BLaER1 treated with 17β-estradiol and CSF1 and Interleukin-3, amounts not matched to agents 10 nM and 100 nM (cell line): ENCODE measurements around the gene FITM1.

ENCODE experiments used
- H3K27ac ChIP-seq, 11 experiments: shearing (Covaris generic); formaldehyde crosslinking; 2 replicates each; pipeline ENCODE4 v1.8.1; 2022
- H3K27me3 ChIP-seq, 11 experiments: shearing (Covaris generic); formaldehyde crosslinking; 2 replicates each; pipeline ENCODE4 v1.8.1; 2022
- H3K36me3 ChIP-seq, 11 experiments: shearing (Covaris generic); formaldehyde crosslinking; 2 replicates each; pipeline ENCODE4 v1.8.1; 2022
- H3K4me1 ChIP-seq, 10 experiments: shearing (Covaris generic); formaldehyde crosslinking; 2 replicates each; pipeline ENCODE4 v1.8.1; 2022
- H3K4me2 ChIP-seq, 11 experiments: shearing (Covaris generic); formaldehyde crosslinking; 2 replicates each; pipeline ENCODE4 v1.8.1; 2022
- H3K4me3 ChIP-seq, 10 experiments: shearing (Covaris generic); formaldehyde crosslinking; 2 replicates each; pipeline ENCODE4 v1.8.1; 2022
- H3K9ac ChIP-seq, 11 experiments: shearing (Covaris generic); formaldehyde crosslinking; 2 replicates each; pipeline ENCODE4 v1.8.1; 2022
- H3K9me3 ChIP-seq, 11 experiments: shearing (Covaris generic); formaldehyde crosslinking; replicated peaks in 1 of 11; 2 replicates each; pipeline ENCODE4 v1.8.1; 2022
- H4K20me1 ChIP-seq, 11 experiments: shearing (Covaris generic); formaldehyde crosslinking; 2 replicates each; pipeline ENCODE4 v1.8.1; 2022
- Cebpa-rat ChIP-seq, 11 experiments: shearing (Covaris generic); IDR thresholded peaks; 2 replicates each; pipeline ENCODE4 v1.8.1; 2022

Gene FITM1

GRCh38 chr14:24117179-24117578 is 13.3 kb upstream of the FITM1 start:
- Histone ChIP-seq H3K4me2 (peak overlapping the region in 7 of 11 experiments; percentile 6 to 99 (median 97); a peak in 7 of 22 replicates), H3K9me3 (no peaks in the 10 kb centered on the region), H3K9ac (peak overlapping the region in 3 of 11 experiments; percentile 20 to 96 (median 85); a peak in 2 of 22 replicates), H3K4me1 (peaks cover 14 to 27% (median 24%) of the 10 kb centered on the region in 10 experiments), H3K4me3 (no peak overlapping the region), H3K27ac (no peak overlapping the region), H4K20me1 (peaks cover 0 to 8% (median 0%) of the 10 kb centered on the region in 11 experiments; a peak in 3 of 22 replicates), H3K36me3 (peaks cover 54 to 61% (median 56%) of the 10 kb centered on the region in 11 experiments), H3K27me3 (no peaks in the 10 kb centered on the region)
- no peak for TF ChIP-seq Cebpa-rat (IDR thresholded peaks at IDR 0.05)

- H3K4me3 ChIP-seq: no peak overlapping the region
- peaks cover 14 to 22% (median 20%) of the 10 kb centered on the region in 10 experiments for H3K4me1 ChIP-seq
- H3K9ac ChIP-seq: no peak overlapping the region
- H3K27ac ChIP-seq: no peak overlapping the region
- peaks cover 0 to 8% (median 0%) of the 10 kb centered on the region in 11 experiments; a peak in 3 of 22 replicates for H4K20me1 ChIP-seq
- TF ChIP-seq Cebpa-rat (IDR thresholded peaks at IDR 0.05): no peak
- H3K4me2 ChIP-seq: no peak overlapping the region
- no peaks in the 10 kb centered on the region for H3K9me3 ChIP-seq
- H3K27me3 ChIP-seq: no peaks in the 10 kb centered on the region
- H3K36me3 ChIP-seq: peaks cover 76 to 86% (median 81%) of the 10 kb centered on the region in 11 experiments
Observed at GRCh38 chr14:24119691-24120090, 10.8 kb upstream of the FITM1 start.

DNA sequence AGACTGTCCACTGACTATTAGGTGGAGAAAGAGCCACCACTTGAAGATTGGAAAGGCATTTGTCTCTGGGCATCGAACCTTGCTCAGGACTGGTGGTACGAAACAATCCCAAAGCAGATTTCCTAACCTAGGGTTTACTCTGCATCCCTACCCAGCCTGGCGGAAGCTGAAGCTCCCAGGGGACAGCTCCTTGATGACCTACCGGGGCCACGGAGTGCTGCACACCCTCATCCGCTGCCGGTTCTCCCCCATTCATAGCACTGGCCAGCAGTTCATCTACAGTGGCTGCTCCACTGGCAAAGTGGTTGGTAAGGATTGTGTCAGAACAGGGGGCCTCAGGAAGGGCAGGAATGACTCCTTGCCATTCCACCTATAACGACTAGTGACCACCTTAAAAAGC is 9.2 kb upstream of the FITM1 start:
- TF ChIP-seq Cebpa-rat (IDR thresholded peaks at IDR 0.05): no peak
- no peak overlapping the region for H3K27ac ChIP-seq
- no peaks in the 10 kb centered on the region for H3K9me3 ChIP-seq
- peaks cover 10 to 19% (median 16%) of the 10 kb centered on the region in 10 experiments for H3K4me1 ChIP-seq
- peaks cover 76 to 89% (median 83%) of the 10 kb centered on the region in 11 experiments for H3K36me3 ChIP-seq
- no peaks in the 10 kb centered on the region for H3K27me3 ChIP-seq
- no peak overlapping the region for H3K4me2 ChIP-seq
- H3K4me3 ChIP-seq: no peak overlapping the region
- no peak overlapping the region; a peak in 1 of 22 replicates for H3K9ac ChIP-seq
- H4K20me1 ChIP-seq: peaks cover 0 to 6% (median 0%) of the 10 kb centered on the region in 11 experiments; a peak in 3 of 22 replicates

DNA sequence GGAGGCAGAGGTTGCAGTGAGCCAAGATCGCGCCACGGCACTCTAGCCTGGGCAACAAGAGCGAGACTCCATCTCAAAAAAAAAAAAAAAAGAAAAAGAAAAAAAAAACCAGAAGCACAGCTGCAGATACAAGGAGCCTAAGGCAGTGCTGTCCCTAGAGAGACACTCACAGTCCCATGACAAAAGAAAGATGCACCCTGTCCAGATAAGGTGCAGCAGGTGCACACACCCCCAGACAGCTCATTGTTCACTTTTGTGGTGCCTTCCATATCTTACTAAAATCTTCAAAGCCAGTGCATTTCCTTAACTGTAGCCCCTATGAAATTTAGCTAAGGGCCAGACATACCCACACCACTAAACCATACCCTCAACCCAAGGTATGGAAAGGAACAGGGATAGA is 8.0 kb upstream of the FITM1 start:
- Histone ChIP-seq H3K4me2 (no peak overlapping the region), H3K36me3 (peaks cover 65 to 78% (median 75%) of the 10 kb centered on the region in 11 experiments), H3K9ac (no peak overlapping the region), H3K4me3 (no peak overlapping the region), H3K9me3 (no peaks in the 10 kb centered on the region), H3K27ac (no peak overlapping the region), H4K20me1 (no peaks in the 10 kb centered on the region; a peak in 1 of 22 replicates), H3K27me3 (no peaks in the 10 kb centered on the region), H3K4me1 (peaks cover 2 to 19% (median 13%) of the 10 kb centered on the region in 10 experiments; a peak in 17 of 20 replicates)
- TF ChIP-seq Cebpa-rat (IDR thresholded peaks at IDR 0.05): no peak

- Histone ChIP-seq H3K9me3 (no peaks in the 10 kb centered on the region), H3K4me2 (no peak overlapping the region), H3K27ac (no peak overlapping the region), H3K4me3 (no peak overlapping the region), H3K27me3 (no peaks in the 10 kb centered on the region), H4K20me1 (no peaks in the 10 kb centered on the region), H3K9ac (no peak overlapping the region), H3K4me1 (peaks cover 0 to 24% (median 18%) of the 10 kb centered on the region in 10 experiments; a peak in 14 of 20 replicates), H3K36me3 (peaks cover 60 to 73% (median 70%) of the 10 kb centered on the region in 11 experiments)
- TF ChIP-seq Cebpa-rat (IDR thresholded peaks at IDR 0.05): no peak
Observed at GRCh38 chr14:24122898-24123297, 7.6 kb upstream of the FITM1 start.

DNA sequence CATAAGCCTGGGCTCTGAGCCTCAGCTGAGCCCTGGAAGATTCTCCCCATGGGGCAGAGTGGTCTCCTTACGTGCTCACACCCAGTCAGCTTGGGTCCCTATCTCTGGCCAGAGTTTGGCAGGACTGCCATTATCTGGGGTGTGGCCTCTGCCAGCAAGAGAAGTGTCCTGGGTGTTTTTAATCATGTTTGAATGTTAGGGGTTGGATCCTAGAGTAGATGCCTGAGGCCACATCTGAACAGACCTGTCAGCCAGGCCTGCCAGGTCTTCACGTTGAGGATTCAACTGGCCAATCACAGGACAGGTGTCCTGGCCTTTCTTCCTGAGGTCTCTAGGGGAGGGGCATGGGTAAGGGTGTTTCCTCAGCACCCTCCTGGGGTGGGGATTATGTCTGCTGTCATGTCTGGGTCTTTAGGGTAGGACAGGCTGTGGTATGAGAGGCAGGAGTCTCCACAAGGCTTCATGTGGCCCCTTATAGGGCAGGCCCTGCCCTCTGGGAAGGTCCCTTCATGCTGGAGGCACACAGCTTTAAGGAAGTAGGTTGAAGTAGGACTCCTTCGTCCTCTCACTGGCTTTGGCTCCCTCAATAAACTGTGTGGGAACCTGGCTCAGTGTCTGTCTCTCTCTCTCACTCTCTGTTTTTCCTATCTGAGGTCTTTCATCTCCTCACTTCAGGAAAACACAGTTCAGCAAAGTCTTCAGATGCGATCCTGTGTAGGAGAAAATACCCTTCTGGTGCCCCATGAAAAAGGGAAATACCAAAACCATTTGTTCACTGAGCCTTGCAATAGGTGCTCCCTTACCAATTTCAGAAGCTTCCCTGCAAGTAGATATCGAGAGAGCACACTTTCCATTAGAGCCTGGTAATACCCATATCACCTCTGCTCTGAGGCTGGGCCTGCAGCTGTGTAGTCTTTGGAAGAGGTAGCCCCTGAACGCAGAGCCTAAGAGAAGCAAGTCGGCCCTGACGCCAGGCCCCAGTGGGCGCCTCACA is 6.7 kb upstream of the FITM1 start:
- no peak for TF ChIP-seq Cebpa-rat (IDR thresholded peaks at IDR 0.05)
- no peaks in the 10 kb centered on the region for H3K9me3 ChIP-seq
- no peak overlapping the region; a peak in 1 of 22 replicates for H3K9ac ChIP-seq
- no peak overlapping the region for H3K4me3 ChIP-seq
- H3K4me2 ChIP-seq: no peak overlapping the region
- peaks cover 0 to 31% (median 22%) of the 10 kb centered on the region in 10 experiments; a peak in 14 of 20 replicates for H3K4me1 ChIP-seq
- H3K27me3 ChIP-seq: no peaks in the 10 kb centered on the region
- H3K36me3 ChIP-seq: peaks cover 52 to 65% (median 62%) of the 10 kb centered on the region in 11 experiments
- no peaks in the 10 kb centered on the region for H4K20me1 ChIP-seq
- no peak overlapping the region for H3K27ac ChIP-seq

- Histone ChIP-seq H3K27me3 (no peaks in the 10 kb centered on the region), H4K20me1 (no peaks in the 10 kb centered on the region; a peak in 1 of 22 replicates), H3K4me2 (peak overlapping the region in 6 of 11 experiments; percentile 16 to 62 (median 52); a peak in 10 of 22 replicates), H3K4me3 (no peak overlapping the region), H3K36me3 (peaks cover 20 to 32% (median 30%) of the 10 kb centered on the region in 11 experiments), H3K9me3 (no peaks in the 10 kb centered on the region), H3K9ac (no peak overlapping the region), H3K27ac (no peak overlapping the region), H3K4me1 (peaks cover 8 to 40% (median 29%) of the 10 kb centered on the region in 10 experiments; a peak in 18 of 20 replicates)
- TF ChIP-seq Cebpa-rat (IDR thresholded peaks at IDR 0.05): no peak
Observed at GRCh38 chr14:24126939-24127338, 3.5 kb upstream of the FITM1 start.

- H3K4me3 ChIP-seq: no peak overlapping the region
- peak overlapping the region in 8 of 11 experiments; percentile 16 to 62 (median 50); a peak in 15 of 22 replicates for H3K4me2 ChIP-seq
Observed at GRCh38 chr14:24127673-24128072, 2.8 kb upstream of the FITM1 start.

More at GRCh38 chr14:24127673-24128072, 2.8 kb upstream of the FITM1 start:
- no peak for TF ChIP-seq Cebpa-rat (IDR thresholded peaks at IDR 0.05)
- Histone ChIP-seq H3K27ac (no peak overlapping the region), H3K4me1 (peaks cover 8 to 40% (median 29%) of the 10 kb centered on the region in 10 experiments; a peak in 18 of 20 replicates), H3K9ac (peak overlapping the region in 1 of 11 experiments; percentile 36; a peak in 1 of 22 replicates), H3K27me3 (no peaks in the 10 kb centered on the region), H4K20me1 (no peaks in the 10 kb centered on the region; a peak in 1 of 22 replicates), H3K36me3 (peaks cover 12 to 25% (median 22%) of the 10 kb centered on the region in 11 experiments), H3K9me3 (no peaks in the 10 kb centered on the region)
